Neuronal stem cell (in vitro differentiated cells): ENCODE results near the gene A3GALT2.

ENCODE experiments used
- DNase-seq: peaks from one replicate; pipeline ENCODE4 v3.0.0-alpha.2; 2013; ENCODE audit warnings: low spot score
- H2AFZ ChIP-seq: one replicate; pipeline ENCODE4 v1.6.1; 2013; ENCODE audit warnings: mild to moderate bottlenecking, low read length, inconsistent platforms
- H2AK5ac ChIP-seq: 2 replicates; pipeline ENCODE4 v1.6.1; 2013; ENCODE audit warnings: low read depth, mild to moderate bottlenecking, inconsistent platforms, low read length, moderate library complexity, mixed read lengths
- H2BK120ac ChIP-seq: 2 replicates; pipeline ENCODE4 v1.6.1; 2013; ENCODE audit warnings: low read depth, mild to moderate bottlenecking, inconsistent platforms, low read length, moderate library complexity, mixed read lengths
- H2BK12ac ChIP-seq: one replicate; pipeline ENCODE4 v1.6.1; 2013; ENCODE audit warnings: low read length, inconsistent platforms
- H2BK15ac ChIP-seq: 2 replicates; pipeline ENCODE4 v1.6.1; 2013; ENCODE audit warnings: mild to moderate bottlenecking, low read length, inconsistent platforms, mixed read lengths
- H2BK5ac ChIP-seq: one replicate; pipeline ENCODE4 v1.6.1; 2013; ENCODE audit warnings: inconsistent platforms, mild to moderate bottlenecking, low read length, moderate library complexity
- H3K14ac ChIP-seq: one replicate; pipeline ENCODE4 v1.6.1; 2013; ENCODE audit warnings: low read length, inconsistent platforms
- H3K18ac ChIP-seq: 2 replicates; pipeline ENCODE4 v1.6.1; 2013; ENCODE audit warnings: low read length, inconsistent platforms
- H3K23ac ChIP-seq: 2 replicates; pipeline ENCODE4 v1.6.1; 2013; ENCODE audit warnings: low read depth, mild to moderate bottlenecking, mixed read lengths, low read length, inconsistent platforms; ENCODE audit not compliant: poor library complexity
- H3K27ac ChIP-seq: replicated peaks from 3 replicates; pipeline ENCODE4 v1.5.1; 2013; ENCODE audit warnings: low read length, inconsistent platforms
- H3K27me3 ChIP-seq, 3 experiments: 2 replicates each; pipeline ENCODE4 v1.6.1; 2013; ENCODE audit warnings: low read length in 3 of 3, mild to moderate bottlenecking in 2 of 3, inconsistent platforms in 1 of 3, low read depth in 1 of 3, mixed read lengths in 1 of 3, moderate library complexity in 1 of 3; ENCODE audit not compliant: control insufficient read depth in 3 of 3, insufficient read depth in 3 of 3
- H3K36me3 ChIP-seq, 2 donors: replicated peaks in 1 of 2; 2 replicates each; pipeline ENCODE4 v1.6.1; 2013; ENCODE audit warnings: low read length in 2 of 2; ENCODE audit not compliant: control insufficient read depth in 2 of 2, insufficient read depth in 2 of 2
- H3K4ac ChIP-seq: 2 replicates; pipeline ENCODE4 v1.6.1; 2013; ENCODE audit warnings: inconsistent platforms, mild to moderate bottlenecking, low read length, moderate library complexity
- H3K4me1 ChIP-seq, 2 donors: 1 replicate in 1 of 2; 2 replicates in 1 of 2; pipeline ENCODE4 v1.6.1; 2013; ENCODE audit warnings: low read length in 2 of 2, low read depth in 1 of 2; ENCODE audit not compliant: control insufficient read depth in 2 of 2, insufficient read depth in 1 of 2
- H3K4me2 ChIP-seq: one replicate; pipeline ENCODE4 v1.6.1; 2013; ENCODE audit warnings: mild to moderate bottlenecking, low read length, inconsistent platforms; ENCODE audit not compliant: insufficient read depth, poor library complexity, severe bottlenecking
- H3K4me3 ChIP-seq, 2 donors: 2 replicates each; pipeline ENCODE4 v1.5.1; 2013; ENCODE audit warnings: low read length in 2 of 2, mild to moderate bottlenecking in 2 of 2, inconsistent platforms in 1 of 2, moderate library complexity in 1 of 2
- H3K79me1 ChIP-seq: one replicate; pipeline ENCODE4 v1.6.1; 2013; ENCODE audit warnings: low read depth, mild to moderate bottlenecking, inconsistent platforms, low read length, moderate library complexity
- H3K9ac ChIP-seq: one replicate; pipeline ENCODE4 v1.6.1; 2013; ENCODE audit warnings: mild to moderate bottlenecking, low read depth, low read length, inconsistent platforms; ENCODE audit not compliant: poor library complexity
- H3K9me3 ChIP-seq, 2 donors: replicated peaks in 1 of 2; 2 replicates each; pipeline versions ENCODE3 to v1.6.1; 2013; ENCODE audit warnings: low read length in 2 of 2, mild to moderate bottlenecking in 2 of 2, inconsistent platforms in 1 of 2, low read depth in 1 of 2, mixed read lengths in 1 of 2, moderate library complexity in 1 of 2; ENCODE audit not compliant: control insufficient read depth in 2 of 2, insufficient read depth in 1 of 2
- H4K8ac ChIP-seq: one replicate; pipeline ENCODE4 v1.6.1; 2013; ENCODE audit warnings: low read depth, mild to moderate bottlenecking, inconsistent platforms, low read length, moderate library complexity
- H4K91ac ChIP-seq: one replicate; pipeline ENCODE4 v1.6.1; 2013; ENCODE audit warnings: low read length, low read depth, mild to moderate bottlenecking, inconsistent platforms; ENCODE audit not compliant: poor library complexity
- WGBS, 2 donors: extraction: QIAGEN DNeasy Blood & Tissue Kit; methylation state at CpG; one replicate each; pipeline ENCODE4 v1.1.7; 2013; ENCODE audit warnings: missing lambda C conversion rate in 2 of 2, mixed read lengths in 1 of 2; ENCODE audit not compliant: insufficient read length in 2 of 2, insufficient replicate concordance in 1 of 2; ENCODE audit errors: extremely low coverage in 2 of 2; 5-methylcytosine and 5-hydroxymethylcytosine counted together

Gene A3GALT2

GRCh38 chr1:33296082-33296458 is 24.8 kb downstream of the A3GALT2 start:
- Histone ChIP-seq H3K4me3 (no peak overlapping the region), H3K9ac (peak overlapping the region; percentile 73), H3K18ac (peak overlapping the region; percentile 80), H4K8ac (no peak overlapping the region), H3K4me2 (no peak overlapping the region), H2BK15ac (no peak overlapping the region), H3K9me3 (peaks cover under 1 to 1% of the 10 kb centered on the region in 2 donors), H3K4ac (no peak overlapping the region), H3K79me1 (peaks cover 2% of the 10 kb centered on the region), H2BK5ac (peak overlapping the region; percentile 90), H3K4me1 (no peaks in the 10 kb centered on the region), H2BK120ac (peak overlapping the region; percentile 47), H3K27me3 (no peaks in the 10 kb centered on the region), H3K36me3 (peaks cover 43 to 83% of the 10 kb centered on the region in 2 donors), H3K27ac (no peak overlapping the region), H2AFZ (no peak overlapping the region), H2BK12ac (peak overlapping the region; percentile 7), H3K14ac (no peak overlapping the region), H4K91ac (no peak overlapping the region), H3K23ac (peak overlapping the region; percentile 61), H2AK5ac (no peak overlapping the region)
- DNase-seq = no peak
- WGBS, 2 donors = no CpG with 5 or more reads among the region's 9 CpGs

- H3K36me3 ChIP-seq = peaks cover 41 to 79% of the 10 kb centered on the region in 2 donors
These were observed 25.3 kb downstream of the A3GALT2 start for GRCh38 chr1:33295450-33296081.

GRCh38 chr1:33295023-33295422 is 25.9 kb downstream of the A3GALT2 start:
- H3K79me1 ChIP-seq = peaks cover 2% of the 10 kb centered on the region
- no peak overlapping the region for H2BK120ac ChIP-seq
- H3K27ac ChIP-seq = no peak overlapping the region
- DNase-seq = no peak
- no peak overlapping the region for H2BK15ac ChIP-seq
- no peak overlapping the region for H2BK12ac ChIP-seq
- no peak overlapping the region for H2AFZ ChIP-seq
- peak overlapping the region in 1 of 2 donors; percentile 25 for H3K4me3 ChIP-seq
- H3K36me3 ChIP-seq = peaks cover 41 to 75% of the 10 kb centered on the region in 2 donors
- H3K4me2 ChIP-seq = no peak overlapping the region
- H3K4ac ChIP-seq = no peak overlapping the region
- WGBS, 2 donors = no CpG with 5 or more reads among the region's 15 CpGs
- H3K4me1 ChIP-seq = no peaks in the 10 kb centered on the region
- peak overlapping the region; percentile 50 for H2AK5ac ChIP-seq
- no peaks in the 10 kb centered on the region for H3K27me3 ChIP-seq
- no peak overlapping the region for H3K14ac ChIP-seq
- H4K91ac ChIP-seq = no peak overlapping the region
- H3K18ac ChIP-seq = peak overlapping the region; percentile 33
- H3K9ac ChIP-seq = peak overlapping the region; percentile 67
- peaks cover 0 to under 1% of the 10 kb centered on the region in 2 donors for H3K9me3 ChIP-seq
- H2BK5ac ChIP-seq = no peak overlapping the region
- H4K8ac ChIP-seq = no peak overlapping the region
- no peak overlapping the region for H3K23ac ChIP-seq

More at GRCh38 chr1:33295450-33296081, 25.3 kb downstream of the A3GALT2 start:
- Histone ChIP-seq H3K14ac (no peak overlapping the region), H2BK15ac (no peak overlapping the region), H3K79me1 (peaks cover 2% of the 10 kb centered on the region), H3K27ac (no peak overlapping the region), H3K18ac (no peak overlapping the region), H2BK120ac (no peak overlapping the region), H2AFZ (no peak overlapping the region), H3K23ac (no peak overlapping the region), H3K4ac (no peak overlapping the region), H3K27me3 (no peaks in the 10 kb centered on the region), H4K8ac (no peak overlapping the region), H3K4me3 (no peak overlapping the region), H3K4me2 (no peak overlapping the region), H2BK12ac (peak overlapping the region; percentile 7), H4K91ac (no peak overlapping the region), H3K4me1 (no peaks in the 10 kb centered on the region), H3K9me3 (no peaks in the 10 kb centered on the region), H3K9ac (no peak overlapping the region), H2AK5ac (no peak overlapping the region), H2BK5ac (peak overlapping the region; percentile 90)
- peak; percentile 83 for DNase-seq
- no CpG with 5 or more reads among the region's 12 CpGs for WGBS, 2 donors

- H2AK5ac ChIP-seq = peak overlapping the region; percentile 50
- no peak overlapping the region for H2AFZ ChIP-seq
- H3K23ac ChIP-seq = no peak overlapping the region
- H3K18ac ChIP-seq = no peak overlapping the region
- H3K4me1 ChIP-seq = no peaks in the 10 kb centered on the region
- no peak overlapping the region for H3K27ac ChIP-seq
- H2BK5ac ChIP-seq = peak overlapping the region; percentile 26
- no peak overlapping the region for H2BK15ac ChIP-seq
- no peak overlapping the region for H3K4me2 ChIP-seq
- H3K27me3 ChIP-seq = no peaks in the 10 kb centered on the region
- H3K79me1 ChIP-seq = peaks cover 2% of the 10 kb centered on the region
- no peak overlapping the region for H3K4me3 ChIP-seq
- H4K91ac ChIP-seq = no peak overlapping the region
- H4K8ac ChIP-seq = no peak overlapping the region
- no peak overlapping the region for H2BK12ac ChIP-seq
- H2BK120ac ChIP-seq = no peak overlapping the region
- H3K9ac ChIP-seq = no peak overlapping the region
- no CpG with 5 or more reads among the region's 13 CpGs for WGBS, 2 donors
- H3K4ac ChIP-seq = no peak overlapping the region
- no peak for DNase-seq
- H3K9me3 ChIP-seq = peaks cover 0 to 7% of the 10 kb centered on the region in 2 donors
- H3K14ac ChIP-seq = no peak overlapping the region
- peaks cover 42 to 75% of the 10 kb centered on the region in 2 donors for H3K36me3 ChIP-seq
These were observed 26.6 kb downstream of the A3GALT2 start for GRCh38 chr1:33294071-33295010.
